Ascending aorta (tissue), 2 donors: ENCODE results near the gene PPP1R2. TPM values are rescaled to one million over a fixed set of nuclear protein-coding genes. Genes with fewer than 3 reads are reported as not detected.

ENCODE experiments used
- DNase-seq, 2 donors: peaks; one replicate each; pipeline ENCODE4 v3.0.0-alpha.2; 2019; ENCODE audit warnings: low spot score in 2 of 2
- H3K27ac ChIP-seq, 2 donors: fragments of 200-600 bp; sonication (generic); one replicate each; pipeline ENCODE4 v1.5.1; 2016 to 2017; ENCODE audit warnings: mild to moderate bottlenecking in 1 of 2
- H3K27me3 ChIP-seq: fragments of 200-600 bp; sonication (generic); one replicate; pipeline ENCODE4 v1.5.1; 2017
- H3K36me3 ChIP-seq, 2 donors: fragments of 200-600 bp; sonication (generic); one replicate each; pipeline ENCODE4 v1.5.1; 2016
- H3K4me1 ChIP-seq, 2 donors: fragments of 200-600 bp; sonication (generic); one replicate each; pipeline ENCODE4 v1.5.1; 2016 to 2017; ENCODE audit warnings: mild to moderate bottlenecking in 1 of 2
- H3K4me3 ChIP-seq, 2 donors: fragments of 200-600 bp; sonication (generic); one replicate each; pipeline ENCODE4 v1.5.1; 2016 to 2017; ENCODE audit warnings: mild to moderate bottlenecking in 1 of 2
- H3K9me3 ChIP-seq, 2 donors: fragments of 200-600 bp; sonication (generic); one replicate each; pipeline ENCODE4 v1.5.1; 2016
- intact Hi-C: fragments of 100-400 bp; cut with DNase I; formaldehyde crosslinking; loops from one replicate; pipeline ENCODE4 v1.15.1; 2023
- total RNA-seq: library from RNA; depleted of rRNA; stranded (reverse); fragments of >200 nt; gene quantifications from one replicate; pipeline ENCODE4 v1.1.0, GENCODE V29; 2016
- TF ChIP-seq, protein P1 (sequence below), 3 experiments: fragments of 200-600 bp in 2 of 3; fragments of 450-650 bp in 1 of 3; sonication (generic) in 2 of 3; IDR thresholded peaks; one replicate each; pipeline ENCODE4 v1.5.1; 2016 to 2019; ENCODE audit warnings: antibody characterized with exemption in 3 of 3, mild to moderate bottlenecking in 1 of 3, moderate library complexity in 1 of 3

The PPP1R2 gene
- total RNA-seq, 1 donor from 2014 or later = 62.3 TPM

DNA sequence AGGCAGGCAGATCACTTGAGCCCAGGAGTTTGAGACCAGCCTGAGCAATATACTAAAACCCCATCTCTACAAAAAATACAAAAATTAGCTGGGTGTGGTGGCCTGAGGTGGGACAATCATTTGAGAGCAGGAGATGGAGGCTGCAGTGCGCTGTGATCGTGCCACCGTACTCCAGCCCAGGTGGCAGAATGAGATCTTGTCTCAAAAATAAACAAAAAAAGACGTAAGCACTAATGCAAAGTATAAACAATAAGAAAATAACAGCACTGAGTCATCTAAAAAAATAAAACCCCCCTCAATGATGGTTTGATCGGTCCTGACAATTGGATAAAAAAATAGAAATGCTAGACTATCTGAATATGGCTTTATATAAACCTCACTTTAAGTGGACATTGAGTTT, 3.6 kb downstream of the PPP1R2 start:
- no peaks in the 10 kb centered on the region for H3K36me3 ChIP-seq
- intact Hi-C loops = no loop called here
- H3K27ac ChIP-seq = no peak overlapping the region
- DNase-seq = no peak
- peaks cover 15 to 34% of the 10 kb centered on the region in 2 donors for H3K4me1 ChIP-seq
- H3K9me3 ChIP-seq = no peaks in the 10 kb centered on the region
- H3K4me3 ChIP-seq = no peak overlapping the region
- H3K27me3 ChIP-seq = no peaks in the 10 kb centered on the region
- TF ChIP-seq, protein P1, sequence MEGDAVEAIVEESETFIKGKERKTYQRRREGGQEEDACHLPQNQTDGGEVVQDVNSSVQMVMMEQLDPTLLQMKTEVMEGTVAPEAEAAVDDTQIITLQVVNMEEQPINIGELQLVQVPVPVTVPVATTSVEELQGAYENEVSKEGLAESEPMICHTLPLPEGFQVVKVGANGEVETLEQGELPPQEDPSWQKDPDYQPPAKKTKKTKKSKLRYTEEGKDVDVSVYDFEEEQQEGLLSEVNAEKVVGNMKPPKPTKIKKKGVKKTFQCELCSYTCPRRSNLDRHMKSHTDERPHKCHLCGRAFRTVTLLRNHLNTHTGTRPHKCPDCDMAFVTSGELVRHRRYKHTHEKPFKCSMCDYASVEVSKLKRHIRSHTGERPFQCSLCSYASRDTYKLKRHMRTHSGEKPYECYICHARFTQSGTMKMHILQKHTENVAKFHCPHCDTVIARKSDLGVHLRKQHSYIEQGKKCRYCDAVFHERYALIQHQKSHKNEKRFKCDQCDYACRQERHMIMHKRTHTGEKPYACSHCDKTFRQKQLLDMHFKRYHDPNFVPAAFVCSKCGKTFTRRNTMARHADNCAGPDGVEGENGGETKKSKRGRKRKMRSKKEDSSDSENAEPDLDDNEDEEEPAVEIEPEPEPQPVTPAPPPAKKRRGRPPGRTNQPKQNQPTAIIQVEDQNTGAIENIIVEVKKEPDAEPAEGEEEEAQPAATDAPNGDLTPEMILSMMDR (IDR thresholded peaks at IDR 0.05) = no peak

DNA sequence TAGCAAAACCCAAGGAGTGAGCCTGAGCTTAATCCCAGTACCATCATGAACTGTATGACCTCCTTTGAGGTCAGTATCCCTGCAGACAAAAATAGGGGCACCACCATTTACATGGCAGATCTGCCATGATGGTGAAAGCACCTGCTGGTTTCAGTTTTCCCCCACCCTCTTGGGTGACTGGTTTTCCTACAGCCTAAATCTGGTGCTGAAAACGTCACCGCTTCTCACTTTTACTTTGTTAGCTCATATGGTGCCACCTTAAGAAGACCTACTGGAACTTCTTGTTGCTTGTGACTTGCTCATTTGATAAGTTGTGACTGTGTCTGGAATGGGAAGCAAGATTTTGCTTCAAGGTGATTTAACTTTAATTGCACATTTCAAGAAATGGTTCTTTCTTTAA, 5.1 kb downstream of the PPP1R2 start:
- no peaks in the 10 kb centered on the region for H3K27me3 ChIP-seq
- intact Hi-C loops = no loop called here
- no peak overlapping the region for H3K27ac ChIP-seq
- peaks cover 6 to 28% of the 10 kb centered on the region in 2 donors for H3K4me1 ChIP-seq
- no peaks in the 10 kb centered on the region for H3K36me3 ChIP-seq
- DNase-seq = no peak
- no peak overlapping the region for H3K4me3 ChIP-seq
- no peaks in the 10 kb centered on the region for H3K9me3 ChIP-seq
- TF ChIP-seq, protein P1 (IDR thresholded peaks at IDR 0.05) = no peak

DNA sequence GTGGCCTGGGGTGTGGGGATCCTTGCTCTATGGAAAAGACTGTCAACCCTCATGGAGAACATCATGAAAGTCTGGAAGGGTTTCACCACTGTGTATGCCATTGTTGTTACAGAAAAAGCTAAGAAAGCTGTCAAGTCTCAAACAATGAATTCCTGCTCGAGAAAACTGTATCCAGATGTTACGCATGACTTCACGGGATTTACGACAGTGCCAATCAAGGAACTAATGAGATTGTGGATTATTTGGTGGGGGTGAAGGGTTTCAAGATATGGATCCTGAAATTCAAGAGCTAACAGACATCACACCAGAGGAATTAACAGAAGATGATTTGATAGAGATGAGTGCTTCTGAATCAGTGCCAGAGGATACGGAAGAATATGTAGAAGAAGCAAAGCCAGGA, 7.8 kb downstream of the PPP1R2 start:
- H3K27me3 ChIP-seq = no peaks in the 10 kb centered on the region
- H3K27ac ChIP-seq = no peak overlapping the region
- no peak overlapping the region for H3K4me3 ChIP-seq
- intact Hi-C loops = no loop called here
- H3K4me1 ChIP-seq = peaks cover 0 to 17% of the 10 kb centered on the region in 2 donors
- no peaks in the 10 kb centered on the region for H3K36me3 ChIP-seq
- no peak for DNase-seq
- TF ChIP-seq, protein P1 (IDR thresholded peaks at IDR 0.05) = no peak
- no peaks in the 10 kb centered on the region for H3K9me3 ChIP-seq

DNA sequence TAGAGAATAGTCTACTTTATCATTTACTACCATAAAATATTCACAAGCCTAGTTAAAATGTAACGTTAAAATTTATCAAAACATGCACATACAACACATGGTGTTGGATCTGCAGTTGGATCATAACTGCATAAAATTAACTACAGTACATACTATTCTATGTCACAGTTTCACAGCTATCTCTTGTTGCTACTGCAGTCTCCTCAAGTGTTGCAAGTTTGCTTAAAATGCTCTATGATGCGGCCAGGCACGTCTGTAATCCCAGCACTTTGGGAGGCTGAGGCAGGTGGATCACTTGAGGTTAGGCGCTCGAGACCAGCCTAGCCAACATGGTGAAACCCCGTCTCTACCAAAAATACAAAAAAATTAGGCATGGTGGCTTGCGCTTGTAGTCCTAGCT, 10.3 kb downstream of the PPP1R2 start:
- TF ChIP-seq, protein P1 (IDR thresholded peaks at IDR 0.05) = no peak
- peaks cover 0 to 3% of the 10 kb centered on the region in 2 donors for H3K4me1 ChIP-seq
- no peak overlapping the region for H3K4me3 ChIP-seq
- intact Hi-C loops = no loop called here
- DNase-seq = no peak
- peaks cover 0 to 2% of the 10 kb centered on the region in 2 donors for H3K36me3 ChIP-seq
- H3K27ac ChIP-seq = no peak overlapping the region
- H3K9me3 ChIP-seq = no peaks in the 10 kb centered on the region
- no peaks in the 10 kb centered on the region for H3K27me3 ChIP-seq

DNA sequence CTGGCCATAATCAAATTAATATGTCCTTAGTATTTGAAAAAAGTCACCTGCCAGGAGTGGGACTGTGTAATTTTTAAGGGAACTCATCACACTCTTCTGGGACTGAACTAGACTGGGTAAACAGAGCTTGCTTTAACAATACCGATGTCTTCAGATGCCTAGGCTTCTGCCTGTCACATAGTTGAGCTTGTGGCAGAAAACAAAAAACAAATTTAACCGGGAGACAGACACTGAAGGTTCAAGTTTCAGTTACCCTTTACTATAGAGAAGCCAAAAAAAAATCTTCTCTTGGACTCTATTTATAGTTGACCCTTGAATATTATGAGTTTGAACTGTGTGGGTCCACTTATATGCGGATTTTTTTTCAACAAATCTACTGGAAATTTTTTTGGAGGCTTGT, 10.8 kb downstream of the PPP1R2 start:
- Histone ChIP-seq H3K4me3 (no peak overlapping the region), H3K4me1 (peaks cover 0 to 3% of the 10 kb centered on the region in 2 donors), H3K27ac (no peak overlapping the region), H3K9me3 (no peaks in the 10 kb centered on the region), H3K27me3 (no peaks in the 10 kb centered on the region), H3K36me3 (peaks cover 0 to 2% of the 10 kb centered on the region in 2 donors)
- TF ChIP-seq, protein P1 (IDR thresholded peaks at IDR 0.05) = no peak
- no peak for DNase-seq
- intact Hi-C loops = no loop called here

DNA sequence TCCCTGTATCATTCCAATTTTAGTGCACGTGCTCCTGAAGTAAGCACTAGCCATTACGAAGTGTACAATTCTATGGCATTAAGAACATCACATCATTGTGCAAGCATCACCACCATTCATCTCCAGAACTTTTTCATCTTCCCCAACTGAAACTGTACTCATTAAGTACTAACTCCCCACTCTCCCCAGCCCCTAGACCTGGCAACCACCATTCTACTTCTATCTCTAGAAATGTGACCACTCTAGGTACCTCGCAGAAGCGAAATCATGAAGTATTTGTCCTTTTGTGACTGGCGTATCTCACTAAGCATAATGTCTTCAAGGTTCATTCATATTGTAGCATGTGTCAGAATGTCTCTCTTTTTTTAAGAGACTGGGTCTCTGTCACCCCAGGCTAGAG, 11.4 kb downstream of the PPP1R2 start:
- H3K36me3 ChIP-seq = peaks cover 0 to 2% of the 10 kb centered on the region in 2 donors
- no peak for DNase-seq
- no peak overlapping the region for H3K27ac ChIP-seq
- TF ChIP-seq, protein P1 (IDR thresholded peaks at IDR 0.05) = no peak
- H3K9me3 ChIP-seq = no peaks in the 10 kb centered on the region
- intact Hi-C loops = no loop called here
- no peaks in the 10 kb centered on the region for H3K27me3 ChIP-seq
- no peak overlapping the region for H3K4me3 ChIP-seq
- H3K4me1 ChIP-seq = peaks cover 0 to 3% of the 10 kb centered on the region in 2 donors
